A673 (cell line): ENCODE data around the gene CCDC85C. TPM values are rescaled to one million over a fixed set of nuclear protein-coding genes. Genes with fewer than 3 reads are reported as not detected.

Source experiments
- BruUV-seq: library from RNA; stranded (reverse); fragments of 400-500 nt; replicated peaks from 2 replicates; lab custom pipeline; 2021; lab: Mats Ljungman, UMichigan
- CTCF ChIA-PET: fragments of 300-600 bp; sonication (Branson Sonifier 250); formaldehyde crosslinking; loops from one replicate; lab custom pipeline; 2022; ENCODE audit warnings: antibody characterized with exemption; lab: Charles Lee
- POLR2A ChIA-PET: fragments of 300-600 bp; sonication (Branson Sonifier 250); formaldehyde crosslinking; loops from one replicate; lab custom pipeline; 2022; ENCODE audit warnings: antibody characterized with exemption; ENCODE audit not compliant: low non-redundant PET; lab: Charles Lee
- DNase-seq: peaks from one replicate; pipeline ENCODE4 v3.0.0-alpha.2; 2015; ENCODE audit warnings: low spot score
- H3K27ac ChIP-seq: fragments of 200-600 bp; sonication (generic); 2 replicates; pipeline ENCODE4 v1.5.1; 2016; ENCODE audit warnings: mixed run types, low read depth, mild to moderate bottlenecking, mixed read lengths, antibody characterized with exemption, low read length; ENCODE audit not compliant: poor library complexity, severe bottlenecking
- H3K27me3 ChIP-seq: fragments of 200-600 bp; sonication (generic); replicated peaks from 2 replicates; pipeline ENCODE4 v1.6.1; 2017; ENCODE audit warnings: mixed run types, low read depth, mild to moderate bottlenecking, mixed read lengths, antibody characterized with exemption, low read length; ENCODE audit not compliant: insufficient read depth, poor library complexity
- H3K36me3 ChIP-seq: fragments of 200-600 bp; sonication (generic); 2 replicates; pipeline ENCODE4 v1.6.1; 2016; ENCODE audit warnings: mixed run types, mild to moderate bottlenecking, mixed read lengths, antibody characterized with exemption, low read length; ENCODE audit not compliant: insufficient read depth, poor library complexity, severe bottlenecking
- H3K4me1 ChIP-seq: fragments of 200-600 bp; sonication (generic); 2 replicates; pipeline ENCODE4 v1.6.1; 2017; ENCODE audit warnings: mixed run types, mild to moderate bottlenecking, mixed read lengths, antibody characterized with exemption, low read length; ENCODE audit not compliant: insufficient read depth, poor library complexity, severe bottlenecking
- H3K4me3 ChIP-seq: fragments of 200-600 bp; sonication (generic); 2 replicates; pipeline ENCODE4 v1.5.1; 2016; ENCODE audit warnings: low read depth, mixed run types, mild to moderate bottlenecking, mixed read lengths, low read length; ENCODE audit not compliant: poor library complexity, severe bottlenecking
- H3K9me3 ChIP-seq: fragments of 200-600 bp; sonication (generic); 2 replicates; pipeline ENCODE4 v1.6.1; 2016; ENCODE audit warnings: mixed run types, low read depth, mild to moderate bottlenecking, mixed read lengths, antibody characterized with exemption, low read length; ENCODE audit not compliant: poor library complexity, severe bottlenecking
- CTCF ChIP-seq: fragments of 300-800, 200-600 bp; sonication (generic); conservative IDR thresholded peaks from 2 replicates; pipeline ENCODE4 v1.5.1; 2017; ENCODE audit warnings: low read depth, mild to moderate bottlenecking, antibody characterized with exemption, low read length, moderate library complexity, mixed read lengths
- EZH2 ChIP-seq: fragments of 200-600 bp; sonication (generic); IDR thresholded peaks from 2 replicates; pipeline ENCODE4 v1.6.1; 2017; ENCODE audit warnings: borderline replicate concordance, low read depth, mild to moderate bottlenecking, mixed read lengths, antibody characterized with exemption, low read length; ENCODE audit not compliant: poor library complexity, severe bottlenecking
- intact Hi-C: fragments of 100-400 bp; cut with micrococcal nuclease; formaldehyde crosslinking; loops from one replicate; pipeline ENCODE4 v1.10.0; 2022; ENCODE audit not compliant: unreplicated experiment
- total RNA-seq: library from RNA; stranded (reverse); gene quantifications from 2 replicates; pipeline ENCODE4 v1.2.3, GENCODE V29; 2021

Gene CCDC85C
- total RNA-seq, 1 experiment from 2014 or later: 24.6 TPM

- ChIA-PET POLR2A (no interaction called here), CTCF (no interaction called here)
- Histone ChIP-seq H3K27me3 (no peaks in the 10 kb centered on the region), H3K36me3 (peaks cover 42% of the 10 kb centered on the region), H3K9me3 (no peaks in the 10 kb centered on the region), H3K27ac (no peak overlapping the region), H3K4me3 (no peak overlapping the region), H3K4me1 (no peaks in the 10 kb centered on the region)
- no TSS peak for BruUV-seq
- no peak for TF ChIP-seq EZH2
- intact Hi-C loops: no loop called here
- DNase-seq: no peak
These were observed 144.4 kb downstream of the CCDC85C start for GRCh38 chr14:99459481-99460100.

- intact Hi-C loops: no loop called here
- no peak overlapping the region for H3K4me3 ChIP-seq
- peaks cover 28% of the 10 kb centered on the region for H3K36me3 ChIP-seq
- ChIA-PET POLR2A (no interaction called here), CTCF (no interaction called here)
- no peak overlapping the region for H3K27ac ChIP-seq
- BruUV-seq: no TSS peak
- no peaks in the 10 kb centered on the region for H3K9me3 ChIP-seq
- no peaks in the 10 kb centered on the region for H3K27me3 ChIP-seq
- no peaks in the 10 kb centered on the region for H3K4me1 ChIP-seq
- TF ChIP-seq CTCF (no peak), EZH2 (no peak)
- no peak for DNase-seq
These were observed 149.8 kb downstream of the CCDC85C start for GRCh38 chr14:99454246-99454645.

- H3K36me3 ChIP-seq: peaks cover 28% of the 10 kb centered on the region
- intact Hi-C loops: no loop called here
- H3K27me3 ChIP-seq: no peaks in the 10 kb centered on the region
- CTCF ChIA-PET: no interaction called here
- H3K27ac ChIP-seq: no peak overlapping the region
- no peak for DNase-seq
- H3K4me3 ChIP-seq: no peak overlapping the region
- H3K9me3 ChIP-seq: no peaks in the 10 kb centered on the region
- TF ChIP-seq EZH2: no peak
- no peak for TF ChIP-seq CTCF
- POLR2A ChIA-PET: interaction anchor here (0.5 kb wide), 1 partner anchor 14 kb away, joined by 4 read pairs; no protein-coding TSS in a partner anchor
- BruUV-seq: no TSS peak
- H3K4me1 ChIP-seq: no peaks in the 10 kb centered on the region
These were observed 151.0 kb downstream of the CCDC85C start for GRCh38 chr14:99452968-99453367.

- no TSS peak for BruUV-seq
- POLR2A ChIA-PET: no interaction called here
- CTCF ChIA-PET: no interaction called here
These were observed 152.8 kb downstream of the CCDC85C start for GRCh38 chr14:99451234-99451633.

More at GRCh38 chr14:99451234-99451633, 152.8 kb downstream of the CCDC85C start:
- Histone ChIP-seq H3K4me3 (no peak overlapping the region), H3K9me3 (no peaks in the 10 kb centered on the region), H3K4me1 (no peaks in the 10 kb centered on the region), H3K36me3 (peaks cover 12% of the 10 kb centered on the region), H3K27ac (no peak overlapping the region), H3K27me3 (no peaks in the 10 kb centered on the region)
- intact Hi-C loops: no loop called here
- no peak for TF ChIP-seq EZH2
- TF ChIP-seq CTCF: no peak
- no peak for DNase-seq
